Right atrium auricular region (tissue), 2 donors: ENCODE measurements around the gene ABCB9. TPM values are rescaled to one million over a fixed set of nuclear protein-coding genes. Genes with fewer than 3 reads are reported as not detected.

Experiments used
- DNase-seq: peaks from one replicate; pipeline ENCODE4 v3.0.0-alpha.2; 2019; ENCODE audit warnings: low spot score
- H3K27ac ChIP-seq, 2 donors: fragments of 200-600 bp; sonication (generic); 1 replicate in 1 of 2; 2 replicates in 1 of 2; pipeline ENCODE4 v1.5.1; 2016 to 2019
- H3K27me3 ChIP-seq, 2 donors: fragments of 200-600 bp; sonication (generic); one replicate each; pipeline versions ENCODE4 v1.5.1 to v1.6.0; 2017 to 2019
- H3K36me3 ChIP-seq: fragments of 200-600 bp; sonication (generic); one replicate; pipeline ENCODE4 v1.5.1; 2016
- H3K4me1 ChIP-seq, 2 donors: fragments of 200-600 bp; sonication (generic); one replicate each; pipeline versions ENCODE4 v1.5.1 to v1.6.0; 2017 to 2019
- H3K4me3 ChIP-seq, 2 donors: fragments of 200-600 bp; sonication (generic); 1 replicate in 1 of 2; 2 replicates in 1 of 2; pipeline ENCODE4 v1.5.1; 2017 to 2019; ENCODE audit warnings: mild to moderate bottlenecking in 1 of 2, moderate library complexity in 1 of 2
- H3K9me3 ChIP-seq, 2 donors: fragments of 200-600 bp; sonication (generic); one replicate each; pipeline ENCODE4 v1.5.1; 2019
- total RNA-seq, 2 donors: library from RNA; depleted of rRNA; stranded (reverse); fragments of >200 nt; gene quantifications; one replicate each; pipeline ENCODE4 v1.1.0, GENCODE V29; 2016
- TF ChIP-seq, protein P1 (sequence below), 2 donors: fragments of 200-600 bp; sonication (generic); IDR thresholded peaks; one replicate each; pipeline ENCODE4 v1.5.1; 2019; ENCODE audit warnings: antibody characterized with exemption in 2 of 2

Gene ABCB9
- total RNA-seq, 2 donors from 2014 or later = 4.9 to 5.7 TPM

DNA sequence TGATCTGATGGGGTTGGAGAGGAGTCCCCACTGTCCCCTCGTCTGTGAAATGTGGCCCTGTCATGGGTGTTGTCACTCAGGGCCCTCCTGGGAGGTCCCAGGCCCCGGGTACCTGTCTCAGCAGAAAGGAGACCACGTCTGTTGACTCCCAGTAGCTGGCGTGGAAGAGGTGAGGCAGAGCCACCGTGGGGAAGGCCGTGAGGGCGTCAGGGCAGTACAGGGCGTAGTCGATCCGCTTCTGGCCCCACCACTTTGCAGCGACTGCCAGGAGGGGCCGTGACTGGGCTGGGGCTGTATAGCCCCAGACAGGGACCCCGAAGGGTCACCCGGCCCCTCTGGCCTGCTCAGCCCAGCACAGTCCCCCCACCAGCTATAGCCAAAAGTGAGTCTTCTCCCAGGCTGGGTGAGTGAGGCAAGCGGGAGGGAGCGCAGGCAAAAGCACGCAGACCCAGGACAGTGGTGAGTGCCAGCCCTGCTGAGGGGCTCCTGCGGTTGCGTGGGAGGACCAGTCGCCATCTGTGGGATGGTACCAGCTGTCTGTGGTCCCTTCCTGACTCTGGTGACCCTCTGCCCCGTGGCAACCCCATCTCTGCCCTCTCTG, 22.4 kb upstream of the ABCB9 start:
- TF ChIP-seq, protein P1, sequence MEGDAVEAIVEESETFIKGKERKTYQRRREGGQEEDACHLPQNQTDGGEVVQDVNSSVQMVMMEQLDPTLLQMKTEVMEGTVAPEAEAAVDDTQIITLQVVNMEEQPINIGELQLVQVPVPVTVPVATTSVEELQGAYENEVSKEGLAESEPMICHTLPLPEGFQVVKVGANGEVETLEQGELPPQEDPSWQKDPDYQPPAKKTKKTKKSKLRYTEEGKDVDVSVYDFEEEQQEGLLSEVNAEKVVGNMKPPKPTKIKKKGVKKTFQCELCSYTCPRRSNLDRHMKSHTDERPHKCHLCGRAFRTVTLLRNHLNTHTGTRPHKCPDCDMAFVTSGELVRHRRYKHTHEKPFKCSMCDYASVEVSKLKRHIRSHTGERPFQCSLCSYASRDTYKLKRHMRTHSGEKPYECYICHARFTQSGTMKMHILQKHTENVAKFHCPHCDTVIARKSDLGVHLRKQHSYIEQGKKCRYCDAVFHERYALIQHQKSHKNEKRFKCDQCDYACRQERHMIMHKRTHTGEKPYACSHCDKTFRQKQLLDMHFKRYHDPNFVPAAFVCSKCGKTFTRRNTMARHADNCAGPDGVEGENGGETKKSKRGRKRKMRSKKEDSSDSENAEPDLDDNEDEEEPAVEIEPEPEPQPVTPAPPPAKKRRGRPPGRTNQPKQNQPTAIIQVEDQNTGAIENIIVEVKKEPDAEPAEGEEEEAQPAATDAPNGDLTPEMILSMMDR (IDR thresholded peaks at IDR 0.05) = no peak
- no peak for DNase-seq
- H3K4me3 ChIP-seq = no peak overlapping the region
- H3K27me3 ChIP-seq = no peaks in the 10 kb centered on the region
- H3K27ac ChIP-seq = no peak overlapping the region
- H3K9me3 ChIP-seq = no peaks in the 10 kb centered on the region
- peaks cover 0 to 17% of the 10 kb centered on the region in 2 donors for H3K4me1 ChIP-seq
- peaks cover 32% of the 10 kb centered on the region for H3K36me3 ChIP-seq

DNA sequence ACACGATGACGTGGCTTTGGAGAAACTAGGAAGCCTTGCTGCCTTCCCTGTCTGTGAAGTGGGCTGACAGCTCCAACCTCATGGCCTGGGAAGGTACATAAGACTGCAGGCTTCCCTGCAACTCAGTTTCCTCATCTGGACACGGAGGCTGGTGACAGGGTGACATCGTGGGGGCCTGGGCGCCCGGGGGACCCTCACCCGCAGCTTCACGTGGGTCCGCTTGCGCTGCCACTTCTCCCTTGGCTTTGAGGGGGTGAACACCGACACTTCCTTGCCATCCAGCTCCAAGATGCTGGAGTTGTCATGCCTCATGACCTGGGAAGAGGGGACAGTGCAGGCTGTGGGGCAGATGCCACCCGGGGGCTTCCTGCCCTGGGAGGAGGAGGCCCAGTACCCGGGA, 21.8 kb upstream of the ABCB9 start:
- no peaks in the 10 kb centered on the region for H3K27me3 ChIP-seq
- H3K27ac ChIP-seq = no peak overlapping the region
- H3K4me3 ChIP-seq = no peak overlapping the region
- H3K9me3 ChIP-seq = no peaks in the 10 kb centered on the region
- TF ChIP-seq, protein P1 (IDR thresholded peaks at IDR 0.05) = no peak
- no peak for DNase-seq
- H3K4me1 ChIP-seq = peaks cover 0 to 24% of the 10 kb centered on the region in 2 donors
- peaks cover 37% of the 10 kb centered on the region for H3K36me3 ChIP-seq

DNA sequence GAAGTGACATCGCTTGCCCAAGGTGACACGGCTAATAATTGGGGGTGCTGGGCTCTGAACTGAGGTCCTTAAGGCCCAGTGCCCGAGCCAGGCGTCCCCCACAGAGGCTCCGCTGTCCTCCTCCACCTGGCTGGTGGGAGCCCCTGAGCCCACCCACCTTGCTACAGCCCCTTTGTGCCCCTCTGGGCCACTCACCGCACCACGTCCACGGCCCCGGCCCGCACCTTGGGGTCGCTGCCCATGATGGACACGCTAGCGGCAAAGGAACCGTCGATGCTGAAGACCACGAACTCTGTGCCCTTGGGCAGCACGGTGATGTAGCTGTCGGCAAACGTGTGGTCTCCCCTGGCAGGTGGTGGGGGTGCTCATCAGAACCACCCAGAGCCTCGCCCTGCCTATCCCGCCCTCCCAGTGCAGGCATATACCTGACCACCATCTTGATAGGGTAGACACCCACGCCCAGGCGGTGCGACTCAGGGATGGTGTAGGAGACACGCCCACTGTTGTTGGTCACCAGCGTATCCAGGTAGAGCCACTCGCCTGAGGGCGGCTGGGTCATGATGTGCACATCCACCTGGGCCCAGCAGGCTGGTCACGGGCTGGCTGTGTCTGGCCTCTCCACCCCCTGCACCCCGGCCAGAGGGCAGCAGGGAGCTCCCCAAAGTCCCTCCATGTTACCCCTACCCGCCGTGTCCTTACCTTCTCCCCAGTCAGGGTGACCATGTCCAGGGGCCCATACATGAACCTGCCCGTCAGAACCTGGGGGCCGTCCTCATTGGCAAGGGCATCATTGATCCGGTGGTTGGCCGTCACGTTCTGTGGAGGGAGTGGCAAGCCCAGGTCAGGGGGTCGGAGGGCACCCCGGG, 21.1 kb upstream of the ABCB9 start:
- TF ChIP-seq, protein P1 (IDR thresholded peaks at IDR 0.05) = no peak
- no peak for DNase-seq
- Histone ChIP-seq H3K4me3 (no peak overlapping the region), H3K27me3 (no peaks in the 10 kb centered on the region), H3K4me1 (peaks cover 0 to 30% of the 10 kb centered on the region in 2 donors), H3K27ac (no peak overlapping the region), H3K9me3 (no peaks in the 10 kb centered on the region), H3K36me3 (peaks cover 44% of the 10 kb centered on the region)

DNA sequence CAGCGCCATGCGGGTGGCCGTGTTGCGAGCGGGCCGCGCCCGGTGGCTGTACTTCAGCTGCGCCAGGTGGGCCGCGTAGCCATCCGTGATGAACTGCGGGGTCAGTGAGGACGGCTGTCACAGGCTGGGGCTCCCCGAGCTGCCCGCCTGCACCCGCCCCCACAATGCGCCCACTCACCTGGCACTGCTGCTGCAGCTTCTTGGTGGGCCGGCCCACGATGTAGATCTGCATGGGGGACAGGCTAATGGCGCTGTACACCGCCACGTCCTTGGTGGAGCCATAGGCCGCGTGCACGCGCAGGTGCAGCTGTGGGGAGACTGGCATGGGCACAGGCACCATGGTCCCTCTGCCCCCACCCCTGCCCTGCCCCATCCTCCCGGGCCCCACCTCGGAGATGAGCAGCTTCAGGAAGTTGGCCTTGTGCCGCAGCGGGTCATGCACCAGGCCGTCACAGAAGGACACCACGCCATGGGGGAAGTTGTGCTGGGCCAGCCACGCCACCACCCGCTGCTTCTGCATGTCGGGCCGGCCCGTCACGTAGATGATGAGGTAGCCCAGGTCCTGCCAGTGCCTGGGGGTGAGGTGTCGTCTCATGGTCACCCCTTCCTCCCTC, 20.1 kb upstream of the ABCB9 start:
- no peaks in the 10 kb centered on the region for H3K27me3 ChIP-seq
- no peak for DNase-seq
- peaks cover 46% of the 10 kb centered on the region for H3K36me3 ChIP-seq
- H3K4me1 ChIP-seq = peaks cover 0 to 39% of the 10 kb centered on the region in 2 donors
- TF ChIP-seq, protein P1 (IDR thresholded peaks at IDR 0.05) = no peak
- H3K4me3 ChIP-seq = no peak overlapping the region
- no peaks in the 10 kb centered on the region for H3K9me3 ChIP-seq
- no peak overlapping the region for H3K27ac ChIP-seq

DNA sequence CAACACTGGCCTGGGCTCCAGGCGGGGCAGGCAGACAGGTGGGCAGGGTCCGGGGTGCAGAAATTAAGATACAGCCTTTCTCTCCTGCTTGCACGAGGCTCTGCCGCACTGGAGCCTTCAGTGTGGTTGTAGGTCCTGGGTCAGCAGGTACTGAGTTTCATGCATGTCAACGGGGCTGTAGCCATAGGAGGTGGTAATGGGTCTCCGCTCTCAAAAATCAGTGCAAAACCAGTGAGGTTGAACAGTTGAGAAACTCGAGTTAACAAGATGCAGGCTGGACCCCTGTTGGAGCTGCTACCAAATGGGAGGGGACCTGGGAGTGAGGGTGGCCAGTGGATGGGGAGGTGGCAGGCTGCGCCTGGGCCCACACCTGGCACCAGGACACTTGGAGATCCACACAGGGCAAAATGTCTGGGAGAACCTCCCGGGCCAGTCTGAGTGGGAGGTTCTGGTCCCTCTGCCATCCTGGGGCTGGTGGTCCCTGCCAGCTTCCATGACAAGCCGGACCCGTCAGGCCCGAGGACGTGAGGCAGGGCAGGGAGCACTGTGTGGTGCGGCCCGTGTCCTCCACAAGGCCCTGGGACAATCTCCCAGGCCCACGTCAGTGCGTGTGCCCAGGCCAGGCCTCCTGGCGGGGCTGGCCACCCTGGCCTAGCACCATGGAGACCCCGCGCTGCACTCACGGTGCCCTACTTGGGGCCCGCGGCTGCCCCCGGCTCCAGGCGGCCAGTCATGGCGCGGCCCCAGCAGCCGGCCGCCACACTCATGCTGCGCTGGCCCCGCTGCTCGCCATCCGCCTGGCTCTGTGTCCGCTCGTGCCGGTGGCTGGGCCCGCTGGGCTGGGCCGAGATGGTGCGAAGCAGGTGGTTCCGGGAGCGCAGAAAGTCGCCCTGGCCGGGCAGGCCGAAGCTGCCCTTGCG, 19.3 kb upstream of the ABCB9 start:
- TF ChIP-seq, protein P1 (IDR thresholded peaks at IDR 0.05) = no peak
- Histone ChIP-seq H3K4me3 (no peak overlapping the region), H3K4me1 (peaks cover 0 to 42% of the 10 kb centered on the region in 2 donors), H3K27ac (peak overlapping the region; percentile 61 to 65), H3K36me3 (peaks cover 44% of the 10 kb centered on the region), H3K27me3 (no peaks in the 10 kb centered on the region), H3K9me3 (no peaks in the 10 kb centered on the region)
- DNase-seq = no peak
